Loucy (cell line): ENCODE results near the gene TPO.

Experiments used
- EZH2phosphoT487 ChIP-seq: fragments of 200-600 bp; IDR thresholded peaks from 2 replicates; pipeline ENCODE4 v1.6.1; 2018; ENCODE audit warnings: antibody characterized with exemption, mild to moderate bottlenecking, moderate library complexity, borderline replicate concordance
- TF ChIP-seq, protein P1 (sequence below): fragments of 200-600 bp; sonication (generic); conservative IDR thresholded peaks from 2 replicates; pipeline ENCODE4 v1.5.1; 2014; ENCODE audit warnings: mild to moderate bottlenecking, antibody characterized with exemption, low read length

DNA sequence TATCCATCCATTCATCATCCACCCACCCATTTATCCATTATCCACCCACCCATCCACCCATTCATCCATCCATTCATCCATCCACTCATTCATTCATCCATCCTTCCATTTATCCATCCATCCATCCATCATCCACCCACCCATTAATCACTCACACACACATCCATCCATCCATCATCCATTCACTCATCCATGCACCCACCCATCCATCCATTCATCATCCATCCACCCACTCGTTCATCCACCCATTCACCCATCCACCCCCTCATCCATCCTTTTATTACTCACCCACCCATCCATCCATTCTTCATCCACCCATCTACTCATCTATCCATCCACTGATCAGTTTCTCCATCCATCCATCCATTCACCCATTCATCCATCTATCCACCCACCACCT lies 8.1 kb upstream of the TPO start:
- TF ChIP-seq, protein P1, sequence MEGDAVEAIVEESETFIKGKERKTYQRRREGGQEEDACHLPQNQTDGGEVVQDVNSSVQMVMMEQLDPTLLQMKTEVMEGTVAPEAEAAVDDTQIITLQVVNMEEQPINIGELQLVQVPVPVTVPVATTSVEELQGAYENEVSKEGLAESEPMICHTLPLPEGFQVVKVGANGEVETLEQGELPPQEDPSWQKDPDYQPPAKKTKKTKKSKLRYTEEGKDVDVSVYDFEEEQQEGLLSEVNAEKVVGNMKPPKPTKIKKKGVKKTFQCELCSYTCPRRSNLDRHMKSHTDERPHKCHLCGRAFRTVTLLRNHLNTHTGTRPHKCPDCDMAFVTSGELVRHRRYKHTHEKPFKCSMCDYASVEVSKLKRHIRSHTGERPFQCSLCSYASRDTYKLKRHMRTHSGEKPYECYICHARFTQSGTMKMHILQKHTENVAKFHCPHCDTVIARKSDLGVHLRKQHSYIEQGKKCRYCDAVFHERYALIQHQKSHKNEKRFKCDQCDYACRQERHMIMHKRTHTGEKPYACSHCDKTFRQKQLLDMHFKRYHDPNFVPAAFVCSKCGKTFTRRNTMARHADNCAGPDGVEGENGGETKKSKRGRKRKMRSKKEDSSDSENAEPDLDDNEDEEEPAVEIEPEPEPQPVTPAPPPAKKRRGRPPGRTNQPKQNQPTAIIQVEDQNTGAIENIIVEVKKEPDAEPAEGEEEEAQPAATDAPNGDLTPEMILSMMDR = no peak
- TF ChIP-seq EZH2phosphoT487 = no peak
